H1 (cell line): ENCODE results near the gene CENPM. TPM values are rescaled to one million over a fixed set of nuclear protein-coding genes. Genes with fewer than 3 reads are reported as not detected.

Experiments used
- CTCF ChIA-PET: fragments of 300-600 bp; sonication (Branson Sonifier 250); formaldehyde crosslinking; loops from one replicate; lab custom pipeline; 2021; ENCODE audit not compliant: partially characterized antibody; lab: Charles Lee
- POLR2A ChIA-PET: fragments of 300-600 bp; sonication (Branson Sonifier 250); formaldehyde crosslinking; loops from one replicate; lab custom pipeline; 2021; ENCODE audit warnings: inconsistent platforms; ENCODE audit not compliant: partially characterized antibody; lab: Charles Lee
- DNase-seq, 2 experiments: peaks; one replicate each; pipeline versions ENCODE4 v3.0.0 to v3.0.0-alpha.2; 2010 to 2022; ENCODE audit warnings: low spot score in 2 of 2, low read depth in 1 of 2, mixed read lengths in 1 of 2
- FAIRE-seq: peaks from 2 replicates; lab custom pipeline; 2011; peaks lifted over from hg19 to GRCh38; lab: Jason Lieb, UNC
- H2AFZ ChIP-seq: 2 replicates; pipeline ENCODE4 v1.8.1; 2012; ENCODE audit warnings: low read length, inconsistent platforms
- H2AK5ac ChIP-seq: 2 replicates; pipeline ENCODE4 v1.6.1; 2013; ENCODE audit warnings: low read depth, low read length
- H2BK120ac ChIP-seq: replicated peaks from 2 replicates; pipeline ENCODE3; 2013; ENCODE audit warnings: low read depth, low read length, inconsistent platforms
- H2BK12ac ChIP-seq: 2 replicates; pipeline ENCODE4 v1.6.1; 2013; ENCODE audit warnings: low read depth, low read length
- H2BK15ac ChIP-seq: 2 replicates; pipeline ENCODE4 v1.6.1; 2013; ENCODE audit warnings: low read length
- H2BK20ac ChIP-seq: 2 replicates; pipeline ENCODE4 v1.6.1; 2013; ENCODE audit warnings: low read length
- H2BK5ac ChIP-seq: 2 replicates; pipeline ENCODE4 v1.6.1; 2013; ENCODE audit warnings: low read depth, low read length
- H3K14ac ChIP-seq: 2 replicates; pipeline ENCODE4 v1.6.1; 2013; ENCODE audit warnings: inconsistent platforms; ENCODE audit not compliant: insufficient read length
- H3K18ac ChIP-seq: 2 replicates; pipeline ENCODE4 v1.6.1; 2013; ENCODE audit warnings: low read length; ENCODE audit errors: extremely low read depth
- H3K23ac ChIP-seq: 2 replicates; pipeline ENCODE4 v1.6.1; 2013; ENCODE audit warnings: inconsistent platforms; ENCODE audit not compliant: insufficient read length
- H3K23me2 ChIP-seq: 2 replicates; pipeline ENCODE4 v1.6.1; 2013; ENCODE audit warnings: low read depth, low read length
- H3K27ac ChIP-seq: 2 replicates; pipeline ENCODE4 v1.6.1; 2011; ENCODE audit warnings: low read depth, low read length, inconsistent platforms
- H3K27me3 ChIP-seq, 4 experiments: replicated peaks in 1 of 4; 1 replicate in 1 of 4; 2 replicates in 3 of 4; pipeline versions ENCODE4 v1.6.1 to v1.8.1; 2011 to 2013; ENCODE audit warnings: low read length in 3 of 4, mild to moderate bottlenecking in 3 of 4, inconsistent platforms in 2 of 4, mixed read lengths in 2 of 4, moderate library complexity in 1 of 4; ENCODE audit not compliant: control insufficient read depth in 3 of 4, insufficient read depth in 3 of 4; ENCODE audit errors: extremely low read depth in 1 of 4
- H3K36me3 ChIP-seq, 4 experiments: 2 replicates each; pipeline versions ENCODE4 v1.6.1 to v1.8.1; 2011 to 2013; ENCODE audit warnings: mild to moderate bottlenecking in 4 of 4, low read length in 3 of 4, moderate library complexity in 2 of 4, control low read depth in 1 of 4, inconsistent platforms in 1 of 4; ENCODE audit not compliant: insufficient read depth in 4 of 4, control insufficient read depth in 2 of 4
- H3K4ac ChIP-seq: replicated peaks from 2 replicates; pipeline ENCODE3; 2013; ENCODE audit warnings: low read length, low read depth, mixed read lengths, inconsistent platforms; ENCODE audit not compliant: insufficient read length
- H3K4me1 ChIP-seq, 4 experiments: replicated peaks in 1 of 4; 1 replicate in 1 of 4; 2 replicates in 3 of 4; pipeline versions ENCODE4 v1.6.1 to v1.8.1; 2011 to 2013; ENCODE audit warnings: low read length in 3 of 4, inconsistent platforms in 2 of 4, mixed read lengths in 1 of 4; ENCODE audit not compliant: insufficient read depth in 4 of 4, control insufficient read depth in 3 of 4
- H3K4me2 ChIP-seq, 2 experiments: 2 replicates each; pipeline versions ENCODE4 v1.6.1 to v1.8.1; 2011 to 2013; ENCODE audit warnings: low read depth in 2 of 2, low read length in 2 of 2, control low read depth in 1 of 2, inconsistent platforms in 1 of 2, mild to moderate bottlenecking in 1 of 2; ENCODE audit not compliant: insufficient read depth in 1 of 2
- H3K4me3 ChIP-seq, 4 experiments: fragments of 200-600, 300-600 bp in 1 of 4; sonication (generic), shearing (Covaris generic), sonication (Bioruptor Twin) in 1 of 4; 2 replicates each; pipeline versions ENCODE4 v1.5.1 to v1.8.1; 2011 to 2016; ENCODE audit warnings: low read length in 4 of 4, low read depth in 3 of 4, control low read depth in 2 of 4, inconsistent platforms in 2 of 4, mild to moderate bottlenecking in 2 of 4, mixed read lengths in 1 of 4, moderate library complexity in 1 of 4; ENCODE audit not compliant: insufficient read depth in 2 of 4; ENCODE audit errors: extremely low read depth in 1 of 4
- H3K56ac ChIP-seq: replicated peaks from 2 replicates; pipeline ENCODE3; 2013; ENCODE audit warnings: low read depth, mild to moderate bottlenecking, mixed read lengths, low read length, inconsistent platforms; ENCODE audit not compliant: insufficient read length
- H3K79me1 ChIP-seq: 2 replicates; pipeline ENCODE4 v1.6.1; 2013; ENCODE audit warnings: low read depth, low read length, control low read depth
- H3K79me2 ChIP-seq, 2 experiments: 2 replicates each; pipeline versions ENCODE4 v1.6.1 to v1.8.1; 2012 to 2013; ENCODE audit warnings: low read length in 2 of 2, mild to moderate bottlenecking in 2 of 2, inconsistent platforms in 1 of 2; ENCODE audit not compliant: insufficient read depth in 2 of 2, control insufficient read depth in 1 of 2
- H3K9ac ChIP-seq, 4 experiments: replicated peaks in 1 of 4; 1 replicate in 1 of 4; 2 replicates in 3 of 4; pipeline versions ENCODE4 v1.6.1 to v1.8.1; 2011 to 2013; ENCODE audit warnings: low read depth in 3 of 4, low read length in 3 of 4, control low read depth in 2 of 4, mild to moderate bottlenecking in 2 of 4, moderate library complexity in 2 of 4, inconsistent platforms in 1 of 4; ENCODE audit errors: extremely low read depth in 1 of 4
- H3K9me3 ChIP-seq, 2 experiments: 2 replicates each; pipeline versions ENCODE4 v1.6.1 to v1.8.1; 2012 to 2013; ENCODE audit warnings: mild to moderate bottlenecking in 2 of 2, moderate library complexity in 2 of 2, control low read depth in 1 of 2, inconsistent platforms in 1 of 2, low read depth in 1 of 2, low read length in 1 of 2, mixed read lengths in 1 of 2; ENCODE audit not compliant: insufficient read depth in 2 of 2
- H4K20me1 ChIP-seq, 2 experiments: replicated peaks in 1 of 2; 2 replicates each; pipeline versions ENCODE3 to v1.8.1; 2011 to 2013; ENCODE audit warnings: inconsistent platforms in 2 of 2, low read length in 2 of 2, mild to moderate bottlenecking in 1 of 2; ENCODE audit not compliant: insufficient read depth in 2 of 2, control insufficient read depth in 1 of 2
- H4K5ac ChIP-seq: 2 replicates; pipeline ENCODE4 v1.6.1; 2013; ENCODE audit warnings: low read length, low read depth, mixed read lengths, inconsistent platforms; ENCODE audit not compliant: insufficient read length
- H4K8ac ChIP-seq: 2 replicates; pipeline ENCODE4 v1.8.0; 2013; ENCODE audit warnings: mild to moderate bottlenecking, moderate library complexity, low read length, inconsistent platforms; ENCODE audit not compliant: insufficient read depth; ENCODE audit errors: extremely low read depth
- H4K91ac ChIP-seq: replicated peaks from 2 replicates; pipeline ENCODE3; 2013; ENCODE audit warnings: low read length, mixed read lengths, inconsistent platforms; ENCODE audit not compliant: insufficient read length
- BACH1 ChIP-seq: IDR thresholded peaks from 2 replicates; pipeline ENCODE4 v1.6.1; 2012; ENCODE audit warnings: low read length, improper control_type of control experiment
- CEBPB ChIP-seq: IDR thresholded peaks from 2 replicates; pipeline ENCODE4 v1.6.1; 2012; ENCODE audit warnings: low read depth, low read length
- CREB1 ChIP-seq: IDR thresholded peaks from 2 replicates; pipeline ENCODE4 v1.6.1; 2012; ENCODE audit warnings: inconsistent platforms
- EZH2 ChIP-seq: fragments of 200-600 bp; sonication (generic); IDR thresholded peaks from 2 replicates; pipeline ENCODE4 v1.7.1; 2012; ENCODE audit warnings: low read depth, mild to moderate bottlenecking, moderate library complexity, low read length, inconsistent platforms; ENCODE audit not compliant: severe bottlenecking
- GTF2F1 ChIP-seq: IDR thresholded peaks from 2 replicates; pipeline ENCODE4 v1.6.1; 2012; ENCODE audit warnings: low read depth, low read length, improper control_type of control experiment, borderline replicate concordance
- KDM1A ChIP-seq: fragments of 200-600, 300-600 bp; sonication (generic); IDR thresholded peaks from 2 replicates; pipeline ENCODE4 v1.7.1; 2016; ENCODE audit warnings: mild to moderate bottlenecking, low read length, borderline replicate concordance
- KDM4A ChIP-seq: IDR thresholded peaks from one replicate; pipeline ENCODE4 v1.7.1; 2012; ENCODE audit warnings: low read depth, mild to moderate bottlenecking, moderate library complexity, low read length, inconsistent platforms; ENCODE audit not compliant: severe bottlenecking
- RBBP5 ChIP-seq: IDR thresholded peaks from 2 replicates; pipeline ENCODE4 v1.7.1; 2012; ENCODE audit warnings: low read depth, mild to moderate bottlenecking, inconsistent platforms, low read length, moderate library complexity, borderline replicate concordance
- RNF2 ChIP-seq: fragments of 200-900, 300-1000 bp; sonication (generic); IDR thresholded peaks from 2 replicates; pipeline ENCODE4 v1.7.1; 2016; ENCODE audit warnings: borderline replicate concordance, low read depth, mild to moderate bottlenecking, antibody characterized with exemption, low read length; ENCODE audit not compliant: poor library complexity, severe bottlenecking; ENCODE audit errors: missing control alignments
- SUZ12 ChIP-seq: fragments of 200-600 bp; sonication (generic); IDR thresholded peaks from 2 replicates; pipeline ENCODE4 v1.6.1; 2012; ENCODE audit warnings: mild to moderate bottlenecking, inconsistent platforms, low read length, moderate library complexity, mixed read lengths
- YY1 ChIP-seq: IDR thresholded peaks from 2 replicates; pipeline ENCODE4 v1.6.1; 2011; ENCODE audit warnings: low read depth, mild to moderate bottlenecking, low read length
- WGBS, 2 experiments: shearing (Covaris generic) in 1 of 2; methylation state at CpG; one replicate each; pipeline versions ENCODE4 v1.1.6 to v1.1.7; 2013 to 2015; ENCODE audit warnings: low lambda C conversion rate in 2 of 2, mixed read lengths in 2 of 2, inconsistent platforms in 1 of 2, low coverage in 1 of 2, missing lambda C conversion rate in 1 of 2; ENCODE audit not compliant: insufficient replicate concordance in 2 of 2, insufficient coverage in 1 of 2, insufficient read length in 1 of 2; ENCODE audit errors: extremely low coverage in 1 of 2, missing lambda C conversion rate in 1 of 2; 5-methylcytosine and 5-hydroxymethylcytosine counted together
- polyA plus RNA-seq, 7 experiments: library from polyadenylated mRNA; depleted of rRNA in 3 of 7; stranded (reverse) in 5 of 7; unstranded in 2 of 7; fragments of >200 nt in 5 of 7; fragments of 200-250 nt in 2 of 7; gene quantifications; 1 replicate in 5 of 7; 2 replicates in 1 of 7; 4 replicates in 1 of 7; pipeline versions ENCODE4 v1.2.1 to v1.2.3, GENCODE V29; 2011 to 2013; ENCODE audit warnings: missing spikeins in 2 of 7, mixed read lengths in 2 of 7
- total RNA-seq: library from RNA; stranded (reverse); fragmentation: NEBNext Ultra II Directional; extraction: Animal tissue kit (Norgen Biotek cat#: 25700); gene quantifications from 2 replicates; pipeline ENCODE4 v1.2.1, GENCODE V29; 2021

The CENPM gene
- total and polyA plus RNA-seq, 2 of the 8 experiments (the other 6 are each of a cell fraction or from before 2014, with no cell fraction given), result 32.0 to 80.4 TPM

- ChIA-PET CTCF (interaction anchor here (0.9 to 2.9 kb wide), 3 partner anchors 10 to 31 kb away, joined by 3 to 13 read pairs (median 10); partner anchors contain the start of gene CENPM), POLR2A (interaction anchor here (1.3 to 1.7 kb wide), 4 partner anchors 7 to 19 kb away, joined by 3 to 7 read pairs (median 6); no protein-coding TSS in a partner anchor)
- Histone ChIP-seq H4K5ac (no peak within 1 kb of the TSS), H2BK120ac (no peak within 1 kb of the TSS), H3K79me2 (no peaks in the 10 kb centered on the region), H4K8ac (peak within 1 kb of the TSS; percentile 80), H3K27me3 (peaks cover 69 to 98% (median 93%) of the 10 kb centered on the region in 4 experiments), H2AFZ (no peak within 1 kb of the TSS; the same call in 1 of the 2 replicates), H3K79me1 (no peaks in the 10 kb centered on the region), H3K18ac (no peak within 1 kb of the TSS; the same call in 1 of the 2 replicates), H3K4me2 (peak within 1 kb of the TSS; percentile 68 to 95), H2BK12ac (peak within 1 kb of the TSS; percentile 39; the same call in 1 of the 2 replicates), H3K4me1 (peaks cover 0 to 20% (median 14%) of the 10 kb centered on the region in 4 experiments; a peak in 6 of 7 replicates), H4K91ac (no peak within 1 kb of the TSS), H3K27ac (no peak within 1 kb of the TSS), H3K14ac (no peak within 1 kb of the TSS), H3K23ac (no peak within 1 kb of the TSS), H3K9me3 (no peaks in the 10 kb centered on the region; a peak in 1 of 4 replicates), H3K9ac (no peak within 1 kb of the TSS), H2BK20ac (no peak within 1 kb of the TSS), H3K4ac (no peak within 1 kb of the TSS), H2BK5ac (no peak within 1 kb of the TSS), H3K56ac (no peak within 1 kb of the TSS), H3K4me3 (peak within 1 kb of the TSS; percentile 30 to 65 (median 40)), H2BK15ac (peak within 1 kb of the TSS; percentile 95; the same call in 1 of the 2 replicates), H3K23me2 (peaks cover 12% of the 10 kb centered on the region; the same call in 1 of the 2 replicates), H4K20me1 (peaks cover 13 to 24% of the 10 kb centered on the region in 2 experiments), H3K36me3 (peaks cover 0 to 16% (median 0%) of the 10 kb centered on the region in 4 experiments; a peak in 1 of 8 replicates), H2AK5ac (no peak within 1 kb of the TSS)
- 7% methylated on average over 25 of the region's 63 CpGs; no CpG with 5 or more reads in 1 of the 2 experiments for WGBS, 2 experiments
- no peak for FAIRE-seq
- DNase-seq, result no peak
- TF ChIP-seq GTF2F1 (no peak), KDM1A (no peak; the same call in 1 of the 2 replicates), BACH1 (no peak), EZH2 (peak; percentile 81), RBBP5 (0 out of 2 replicates have a peak, but pooled peaks have one; percentile 52), SUZ12 (peak; percentile 63), CREB1 (no peak), RNF2 (peak; percentile 86), YY1 (no peak), KDM4A (peak; percentile 85), CEBPB (no peak)
Measured at GRCh38 chr22:41915035-41915785, 31.7 kb downstream of the CENPM start, which contains the start of gene SHISA8. Gene SHISA8 (minus strand): TSS chr22:41915074. CDS start chr22:41914667, 407 bp downstream.
